HPDE6-E6E7 (cell line): ENCODE results near the gene WDR64.
"Not testable (repeated sequence)": the region's sequence is repeated elsewhere in the genome, so short reads cannot be mapped to it uniquely, and the experiment has no call there.

ENCODE experiments used
- DNase-seq: peaks from one replicate; pipeline ENCODE4 v3.0.0; 2011; ENCODE audit warnings: missing footprints; ENCODE audit errors: extremely low spot score

Gene WDR64

GRCh38 chr1:241701483-241702295, 49.6 kb downstream of the WDR64 start:
- DNase-seq, result no peak

DNA sequence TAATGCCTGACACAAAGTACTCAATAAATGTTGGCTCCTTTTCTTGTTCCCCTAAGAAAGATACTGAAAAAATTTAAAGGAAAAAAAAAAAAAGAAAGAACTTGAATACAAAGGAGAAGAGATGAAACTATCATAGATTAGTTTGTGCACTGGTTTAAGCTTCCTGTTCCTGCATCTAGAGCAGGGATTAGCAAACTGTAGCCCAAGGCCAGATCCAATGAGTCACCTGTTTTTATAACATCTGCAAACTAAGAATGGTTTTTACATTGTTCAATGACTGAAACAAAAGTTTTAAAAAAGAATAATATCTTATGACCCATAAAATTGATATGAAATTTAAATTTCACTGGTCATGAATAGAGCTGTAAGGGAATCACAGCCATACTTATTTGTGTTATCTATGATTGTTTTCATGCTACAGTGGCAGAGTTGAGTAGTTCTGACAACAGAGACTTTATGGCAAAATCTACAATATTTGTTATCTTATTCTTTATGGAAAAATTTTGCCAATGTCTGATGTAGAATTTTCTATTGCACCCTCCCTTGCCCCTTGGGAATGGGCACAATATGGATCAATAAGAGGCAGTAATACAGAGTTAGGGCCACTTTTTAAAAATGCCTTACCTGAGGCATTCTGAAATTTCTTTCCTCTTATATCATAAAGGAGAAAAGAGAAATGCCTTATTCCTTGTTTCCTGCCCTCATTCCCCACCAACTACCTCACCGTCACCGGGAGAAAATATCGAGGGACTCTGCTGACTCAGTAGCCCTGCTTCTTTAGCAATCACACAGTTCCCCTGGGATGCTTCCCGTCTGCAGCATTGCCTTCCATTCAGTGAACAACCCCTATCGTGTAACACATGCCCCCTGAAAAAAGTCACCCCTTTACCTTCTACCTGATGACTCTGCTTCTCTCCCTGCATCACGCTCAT, 50.6 kb downstream of the WDR64 start:
- DNase-seq, result peak; percentile 44

DNA sequence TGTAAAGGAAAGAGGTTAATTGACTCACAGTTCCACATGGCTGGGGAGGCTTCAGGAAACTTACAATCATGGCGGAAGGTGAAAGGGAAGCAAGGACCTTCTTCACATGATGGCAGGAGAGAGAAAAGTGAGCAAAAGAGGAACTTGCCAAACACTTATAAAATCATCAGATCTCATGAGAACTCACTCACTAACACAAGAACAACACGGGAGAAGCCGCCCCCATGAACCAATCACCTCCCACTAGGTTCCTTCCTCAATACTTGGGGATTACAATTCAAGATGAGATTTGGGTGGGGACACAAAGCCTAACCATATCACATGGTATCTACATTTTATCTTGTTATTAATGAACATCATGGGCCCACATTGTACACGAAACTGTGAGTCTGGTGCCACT, 51.7 kb downstream of the WDR64 start:
- DNase-seq, result not testable (repeated sequence)

DNA sequence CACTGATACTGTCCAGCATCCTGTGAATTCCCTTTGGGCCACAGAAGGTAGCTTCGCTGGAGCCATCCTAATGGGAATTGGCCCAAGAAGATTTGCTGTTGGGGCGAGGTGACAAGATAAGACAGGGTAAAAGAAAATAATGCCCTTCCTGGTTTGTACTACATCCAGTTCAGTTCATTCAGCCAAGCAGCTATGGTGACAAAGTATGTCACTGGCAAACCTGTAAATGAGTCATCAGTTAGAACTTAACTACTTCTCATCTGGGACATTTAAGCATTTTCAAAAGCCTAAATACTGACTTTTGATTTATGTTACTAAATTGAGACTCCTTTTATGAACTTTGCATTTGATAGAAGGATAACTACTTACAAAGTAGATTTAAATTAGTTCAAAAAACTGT, 54.2 kb downstream of the WDR64 start:
- no peak for DNase-seq

GRCh38 chr1:241706967-241707366, 54.9 kb downstream of the WDR64 start:
- peak; percentile 65 for DNase-seq

DNA sequence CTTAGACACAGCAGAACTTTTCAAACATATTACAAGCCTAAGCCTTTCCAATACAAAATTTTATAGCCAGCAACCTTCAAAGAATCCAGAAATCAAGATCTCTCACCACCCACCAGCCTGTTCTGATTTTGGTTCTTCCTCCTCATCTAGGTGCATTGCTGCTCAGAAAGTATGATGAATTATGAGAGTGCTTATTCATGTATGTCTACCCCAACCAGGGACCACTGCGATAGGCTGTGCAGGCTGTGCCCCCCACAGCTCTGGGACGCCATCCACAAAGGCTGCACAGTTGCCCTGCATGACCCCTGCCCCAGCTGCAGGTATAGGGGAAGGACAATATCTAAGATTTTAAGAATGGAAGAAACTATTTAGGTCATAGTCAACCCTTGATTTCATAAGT, 55.4 kb downstream of the WDR64 start:
- no peak for DNase-seq

GRCh38 chr1:241711326-241711725, 59.2 kb downstream of the WDR64 start:
- DNase-seq, result no peak

DNA sequence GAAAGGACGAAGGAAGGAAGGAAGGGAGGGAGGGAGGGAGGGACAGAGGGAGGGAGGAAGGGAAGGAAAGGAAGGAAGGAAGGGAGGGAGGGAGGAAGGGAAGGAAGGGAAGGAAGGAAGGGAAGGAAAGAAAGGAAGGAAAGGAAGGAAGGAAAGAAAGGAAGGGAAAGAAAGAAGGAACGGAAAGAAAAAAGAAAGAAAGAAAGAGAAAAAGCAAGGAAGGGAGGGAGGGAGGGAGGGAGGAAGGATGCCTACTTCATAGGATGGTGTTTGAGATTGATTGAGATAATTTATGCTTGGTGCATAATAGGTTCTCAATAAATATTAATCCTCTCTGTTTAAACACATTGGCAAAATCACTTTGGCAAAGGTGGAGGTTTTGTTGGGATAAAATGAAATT, 61.2 kb downstream of the WDR64 start:
- DNase-seq, result no peak

- DNase-seq, result no peak
These were observed 62.5 kb downstream of the WDR64 start for GRCh38 chr1:241714321-241715218.

- no peak for DNase-seq
These were observed 63.4 kb downstream of the WDR64 start for GRCh38 chr1:241715435-241715834.

- DNase-seq, result no peak
These were observed 63.9 kb downstream of the WDR64 start for GRCh38 chr1:241715956-241716355.

DNA sequence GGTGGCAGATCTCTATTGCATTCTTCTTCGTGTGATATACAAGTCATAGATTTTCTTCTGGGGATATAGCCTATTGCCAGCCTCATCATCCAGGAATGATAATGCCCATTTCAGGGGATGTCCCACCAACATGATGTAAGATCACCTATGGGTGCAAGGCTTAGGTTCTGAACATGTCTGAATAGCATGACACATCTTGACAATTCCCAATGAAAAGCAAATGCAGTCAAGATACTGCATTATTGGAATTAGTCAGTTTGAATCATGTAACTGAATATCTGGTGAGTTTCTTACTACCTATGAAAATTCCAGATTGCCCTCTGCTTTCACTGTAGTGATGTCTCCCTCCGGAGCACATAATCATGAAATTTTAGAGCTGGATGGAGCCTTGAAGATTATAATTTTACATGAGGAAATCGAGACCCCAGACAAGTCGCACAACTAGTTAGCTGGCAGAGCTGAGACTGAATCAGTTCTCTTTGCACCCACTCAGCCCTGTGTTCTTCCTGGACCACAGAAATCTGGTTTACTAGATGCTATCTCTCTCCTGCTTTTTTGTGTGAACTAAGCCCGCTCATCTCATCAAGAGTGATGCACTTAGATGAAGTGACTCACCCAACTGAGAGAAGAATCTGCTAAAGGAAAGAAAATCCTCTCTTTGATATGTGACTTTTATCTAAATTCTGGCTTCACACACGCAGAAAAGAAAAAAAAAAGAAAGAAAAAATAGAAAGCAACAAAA, 65.0 kb downstream of the WDR64 start:
- DNase-seq, result no peak

DNA sequence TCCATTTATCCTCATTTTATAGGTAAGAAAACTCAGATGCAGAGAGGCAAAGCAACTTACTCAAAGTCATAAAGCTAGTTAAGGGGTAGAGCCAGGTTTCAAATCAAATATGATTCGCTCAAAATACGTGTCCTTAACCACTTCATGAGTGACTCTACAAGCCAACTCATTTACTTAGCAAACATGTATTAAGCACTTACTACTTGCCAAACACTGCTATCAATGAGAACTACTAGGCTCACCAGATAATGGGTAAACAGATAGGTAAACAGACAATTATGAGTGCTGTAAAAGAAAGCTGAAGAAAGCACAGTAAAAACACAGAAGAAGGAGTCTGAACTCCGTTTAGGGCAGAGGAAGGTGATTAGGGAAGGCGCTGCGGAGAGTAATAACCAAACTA, 65.9 kb downstream of the WDR64 start:
- no peak for DNase-seq

GRCh38 chr1:241721011-241721410, 68.9 kb downstream of the WDR64 start:
- DNase-seq, result no peak

- no peak for DNase-seq
These were observed 70.9 kb downstream of the WDR64 start for GRCh38 chr1:241722947-241723346.

DNA sequence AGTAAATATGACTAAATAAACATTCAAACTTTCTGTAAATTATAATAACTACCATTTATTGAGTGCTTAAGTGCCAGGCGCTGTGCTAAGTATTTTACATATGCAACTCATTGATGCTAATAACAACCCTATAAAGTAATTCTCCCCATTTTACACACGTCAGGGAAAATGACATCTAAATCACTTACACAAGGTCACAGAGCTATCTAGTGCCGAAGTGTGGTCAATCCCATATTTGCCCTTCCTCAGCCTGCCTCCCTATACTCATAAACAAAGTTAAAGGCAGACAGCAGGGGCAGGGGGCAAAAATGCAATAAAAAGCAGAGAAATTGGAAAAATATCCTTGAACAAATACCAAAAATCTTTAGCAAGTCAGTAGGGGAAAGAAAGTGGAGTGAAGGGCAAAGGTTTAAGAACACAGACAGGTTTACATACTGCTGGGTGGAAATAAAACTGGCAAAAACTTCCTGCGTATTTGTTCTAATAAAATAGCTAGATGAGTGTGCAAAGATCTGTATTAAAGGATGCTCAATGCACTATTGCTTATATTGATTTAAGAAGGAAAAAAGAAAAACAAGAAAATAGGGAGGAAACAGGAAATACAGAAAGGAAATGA, 72.8 kb downstream of the WDR64 start:
- DNase-seq, result no peak

DNA sequence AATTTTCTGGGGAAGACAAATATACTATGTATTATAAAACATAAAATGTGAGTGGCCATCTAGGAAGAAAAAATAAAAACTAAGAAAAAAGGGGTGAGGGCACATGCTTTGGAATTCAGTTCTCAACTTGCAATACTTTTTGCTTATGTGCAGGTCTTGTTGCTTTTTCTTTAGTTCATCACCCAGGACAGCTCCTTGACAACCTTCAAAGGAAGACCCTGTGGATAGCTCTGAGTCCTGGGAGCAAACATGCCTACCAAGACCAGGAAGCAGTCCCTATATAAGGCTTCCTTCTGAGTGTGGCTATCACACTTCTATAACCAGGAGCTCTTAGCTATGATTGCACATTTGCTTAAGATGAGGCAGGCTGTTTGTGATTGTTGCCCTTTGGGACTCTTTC, 78.0 kb downstream of the WDR64 start:
- DNase-seq, result no peak

DNA sequence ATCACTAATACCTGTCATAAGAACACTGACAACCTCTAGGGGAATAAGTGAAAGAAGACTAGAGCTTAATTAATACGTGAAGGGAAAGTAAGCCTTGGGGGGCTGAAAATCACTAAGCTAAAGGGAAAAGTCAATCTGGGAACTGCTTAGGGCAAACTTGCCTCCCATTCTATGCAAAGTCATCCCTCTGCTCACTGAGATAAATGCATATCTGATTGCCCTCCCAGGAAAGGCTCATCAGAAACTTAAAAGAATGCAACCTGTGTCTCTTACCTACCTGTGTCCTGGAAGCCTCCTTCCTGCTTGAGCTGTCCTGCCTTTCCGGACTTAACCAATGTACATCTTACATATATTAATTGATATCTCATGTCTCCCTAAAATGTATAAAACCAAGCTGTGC, 81.8 kb downstream of the WDR64 start:
- no peak for DNase-seq

DNA sequence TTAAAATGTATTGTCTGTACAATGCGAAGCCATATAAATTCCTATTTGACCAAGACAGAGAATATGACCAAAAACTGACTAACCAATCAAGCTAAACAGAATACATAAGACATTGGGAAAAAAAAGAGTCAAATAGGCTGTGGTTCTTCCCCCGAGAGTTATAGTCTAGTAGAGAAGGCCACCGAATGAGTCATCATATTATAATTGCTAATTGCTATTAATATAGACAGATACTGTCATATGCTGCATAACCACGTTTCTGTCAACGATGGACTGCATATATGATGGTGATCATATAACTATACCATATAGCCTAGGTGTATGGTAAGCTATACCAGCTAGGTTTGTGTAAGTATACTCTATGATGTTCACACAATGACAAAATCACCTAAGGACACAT, 82.5 kb downstream of the WDR64 start:
- DNase-seq, result no peak

DNA sequence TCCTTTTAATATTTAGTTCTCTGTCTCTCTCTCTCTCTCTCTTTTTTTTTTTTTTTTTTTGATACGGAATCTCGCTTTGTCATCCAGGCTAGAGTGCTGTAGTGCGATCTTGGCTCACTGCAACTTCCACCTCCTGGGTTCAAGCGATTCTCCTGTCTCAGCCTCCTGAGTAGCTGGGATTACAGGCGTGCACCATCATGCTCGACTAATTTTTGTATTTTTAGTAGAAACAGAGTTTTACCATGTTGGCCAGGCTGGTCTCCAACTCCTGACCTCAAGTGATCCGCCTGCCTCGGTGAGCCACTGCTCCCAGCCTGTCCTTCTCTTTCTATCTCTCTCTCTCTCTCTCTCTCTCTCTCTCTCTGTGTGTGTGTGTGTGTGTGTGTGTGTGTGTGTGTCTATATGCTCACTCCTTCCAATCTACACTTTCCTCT, 83.4 kb downstream of the WDR64 start:
- not testable (repeated sequence) for DNase-seq

DNA sequence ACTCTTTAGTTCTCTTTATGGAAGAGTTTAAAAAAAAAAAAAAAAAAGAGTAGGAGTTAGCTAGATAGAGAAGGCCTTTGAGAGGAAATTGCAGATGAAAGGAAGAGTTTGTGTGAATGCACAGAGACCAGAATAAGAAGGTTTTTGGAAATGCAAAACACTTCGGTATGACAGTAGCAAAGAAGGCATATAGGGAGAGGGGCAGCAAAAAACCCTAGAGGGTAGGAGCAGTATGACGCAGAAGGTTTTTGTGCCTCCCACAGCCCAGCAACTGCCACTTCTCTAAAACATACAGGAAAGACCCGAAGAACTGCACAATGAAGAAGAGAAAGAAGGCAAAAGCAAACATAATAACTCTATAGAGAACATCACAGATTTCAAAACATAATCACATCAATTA, 84.3 kb downstream of the WDR64 start:
- DNase-seq, result no peak
